Measurements from ENCODE around the gene FBXO47.

The FBXO47 gene

GRCh38 chr17:38996660-38997337, 29.6 kb upstream of the FBXO47 start:
- Histone ChIP-seq H3K27me3 (ENCODE audit: insufficient read depth, low read depth) (no peaks in the 10 kb centered on the region), H3K9ac (no peak overlapping the region), H3K4me2 (no peak overlapping the region), H3K4me3 (IDR thresholded peaks at IDR 0.05; ENCODE audit: insufficient read depth, low read depth, low read length) (no peak overlapping the region), H2AFZ (ENCODE audit: low read depth) (no peak overlapping the region), H4K20me1 (ENCODE audit: insufficient read depth) (no peaks in the 10 kb centered on the region), H3K27ac (no peak overlapping the region), H3K79me2 (ENCODE audit: insufficient read depth, low read depth) (no peaks in the 10 kb centered on the region), H3K4me1 (ENCODE audit: low read depth, poor library complexity, severe bottlenecking) (no peaks in the 10 kb centered on the region), H3K36me3 (ENCODE audit: insufficient read depth) (no peaks in the 10 kb centered on the region)
- TF ChIP-seq CTCF (conservative IDR thresholded peaks at IDR 0.05; ENCODE audit: low read depth, low read length) = no peak

- Histone ChIP-seq H3K79me2 (ENCODE audit: insufficient read depth, low read depth) (no peaks in the 10 kb centered on the region), H3K27ac (no peak overlapping the region), H2AFZ (ENCODE audit: low read depth) (no peak overlapping the region), H4K20me1 (ENCODE audit: insufficient read depth) (no peaks in the 10 kb centered on the region), H3K4me3 (IDR thresholded peaks at IDR 0.05; ENCODE audit: insufficient read depth, low read depth, low read length) (no peak overlapping the region), H3K27me3 (ENCODE audit: insufficient read depth, low read depth) (no peaks in the 10 kb centered on the region), H3K4me1 (ENCODE audit: low read depth, poor library complexity, severe bottlenecking) (no peaks in the 10 kb centered on the region), H3K4me2 (no peak overlapping the region), H3K36me3 (ENCODE audit: insufficient read depth) (no peaks in the 10 kb centered on the region), H3K9ac (no peak overlapping the region)
- no peak for TF ChIP-seq CTCF (conservative IDR thresholded peaks at IDR 0.05; ENCODE audit: low read depth, low read length)
Measured at GRCh38 chr17:38994026-38994425, 26.8 kb upstream of the FBXO47 start.

- H4K20me1 ChIP-seq (ENCODE audit: insufficient read depth) = no peaks in the 10 kb centered on the region
- H3K9ac ChIP-seq = no peak overlapping the region
- no peaks in the 10 kb centered on the region for H3K36me3 ChIP-seq (ENCODE audit: insufficient read depth)
- H3K4me3 ChIP-seq (IDR thresholded peaks at IDR 0.05; ENCODE audit: insufficient read depth, low read depth, low read length) = no peak overlapping the region
- TF ChIP-seq CTCF (conservative IDR thresholded peaks at IDR 0.05; ENCODE audit: low read depth, low read length) = no peak
- H3K4me2 ChIP-seq = no peak overlapping the region
- no peak overlapping the region for H2AFZ ChIP-seq (ENCODE audit: low read depth)
- H3K27ac ChIP-seq = no peak overlapping the region
- no peaks in the 10 kb centered on the region for H3K4me1 ChIP-seq (ENCODE audit: low read depth, poor library complexity, severe bottlenecking)
- no peaks in the 10 kb centered on the region for H3K79me2 ChIP-seq (ENCODE audit: insufficient read depth, low read depth)
- H3K27me3 ChIP-seq (ENCODE audit: insufficient read depth, low read depth) = no peaks in the 10 kb centered on the region
Measured at GRCh38 chr17:38984666-38985065, 17.5 kb upstream of the FBXO47 start.

- Histone ChIP-seq H3K4me2 (no peak overlapping the region), H3K27me3 (ENCODE audit: insufficient read depth, low read depth) (no peaks in the 10 kb centered on the region), H2AFZ (ENCODE audit: low read depth) (peak overlapping the region; percentile 15; the same call in 1 of the 2 replicates), H3K79me2 (ENCODE audit: insufficient read depth, low read depth) (no peaks in the 10 kb centered on the region), H3K27ac (no peak overlapping the region), H3K9ac (no peak overlapping the region), H3K4me3 (IDR thresholded peaks at IDR 0.05; ENCODE audit: insufficient read depth, low read depth, low read length) (no peak overlapping the region), H3K4me1 (ENCODE audit: low read depth, poor library complexity, severe bottlenecking) (no peaks in the 10 kb centered on the region), H4K20me1 (ENCODE audit: insufficient read depth) (no peaks in the 10 kb centered on the region), H3K36me3 (ENCODE audit: insufficient read depth) (no peaks in the 10 kb centered on the region)
- peak; percentile 89 for TF ChIP-seq CTCF (conservative IDR thresholded peaks at IDR 0.05; ENCODE audit: low read depth, low read length)
Measured at GRCh38 chr17:38982858-38983746, 15.9 kb upstream of the FBXO47 start.
